ENCODE results near the gene IL1RAPL2.

DNA sequence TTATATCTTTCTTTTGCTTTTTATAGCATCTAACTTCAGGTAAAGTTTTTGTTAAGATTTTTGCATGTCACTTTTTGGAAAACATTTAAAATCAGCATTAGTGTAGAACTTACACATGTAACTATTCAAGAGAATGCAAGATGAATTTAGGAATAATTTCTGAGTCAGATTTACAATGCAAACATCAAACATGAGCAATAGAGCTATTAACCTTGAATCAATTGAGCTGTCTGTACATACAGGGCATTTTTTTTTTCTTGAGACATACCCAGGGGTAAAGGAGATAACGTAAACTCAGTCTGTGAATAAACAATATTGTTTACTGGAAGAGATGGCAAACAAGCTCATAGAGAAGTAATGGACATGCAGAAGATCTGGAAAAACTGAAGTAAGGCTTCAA is 311.5 kb downstream of the IL1RAPL2 start:
- no peak for TF ChIP-seq CTCF (IDR thresholded peaks at IDR 0.05)
- TF ChIP-seq EZH2 (IDR thresholded peaks at IDR 0.05; ENCODE audit: borderline replicate concordance, insufficient read depth, low read depth, low read length, poor library complexity, severe bottlenecking): no peak

All from B cell (primary cell).